A673 (cell line): ENCODE data around the gene ACSF2. TPM values are rescaled to one million over a fixed set of nuclear protein-coding genes. Genes with fewer than 3 reads are reported as not detected.
"Not testable (repeated sequence)": the region's sequence is repeated elsewhere in the genome, so short reads cannot be mapped to it uniquely, and the experiment has no call there.

Source experiments
- BruUV-seq: library from RNA; stranded (reverse); fragments of 400-500 nt; replicated peaks from 2 replicates; lab custom pipeline; 2021; lab: Mats Ljungman, UMichigan
- CTCF ChIA-PET: fragments of 300-600 bp; sonication (Branson Sonifier 250); formaldehyde crosslinking; loops from one replicate; lab custom pipeline; 2022; ENCODE audit warnings: antibody characterized with exemption; lab: Charles Lee
- POLR2A ChIA-PET: fragments of 300-600 bp; sonication (Branson Sonifier 250); formaldehyde crosslinking; loops from one replicate; lab custom pipeline; 2022; ENCODE audit warnings: antibody characterized with exemption; ENCODE audit not compliant: low non-redundant PET; lab: Charles Lee
- DNase-seq: peaks from one replicate; pipeline ENCODE4 v3.0.0-alpha.2; 2015; ENCODE audit warnings: low spot score
- H3K27ac ChIP-seq: fragments of 200-600 bp; sonication (generic); 2 replicates; pipeline ENCODE4 v1.5.1; 2016; ENCODE audit warnings: mixed run types, low read depth, mild to moderate bottlenecking, mixed read lengths, antibody characterized with exemption, low read length; ENCODE audit not compliant: poor library complexity, severe bottlenecking
- H3K27me3 ChIP-seq: fragments of 200-600 bp; sonication (generic); replicated peaks from 2 replicates; pipeline ENCODE4 v1.6.1; 2017; ENCODE audit warnings: mixed run types, low read depth, mild to moderate bottlenecking, mixed read lengths, antibody characterized with exemption, low read length; ENCODE audit not compliant: insufficient read depth, poor library complexity
- H3K36me3 ChIP-seq: fragments of 200-600 bp; sonication (generic); 2 replicates; pipeline ENCODE4 v1.6.1; 2016; ENCODE audit warnings: mixed run types, mild to moderate bottlenecking, mixed read lengths, antibody characterized with exemption, low read length; ENCODE audit not compliant: insufficient read depth, poor library complexity, severe bottlenecking
- H3K4me1 ChIP-seq: fragments of 200-600 bp; sonication (generic); 2 replicates; pipeline ENCODE4 v1.6.1; 2017; ENCODE audit warnings: mixed run types, mild to moderate bottlenecking, mixed read lengths, antibody characterized with exemption, low read length; ENCODE audit not compliant: insufficient read depth, poor library complexity, severe bottlenecking
- H3K4me3 ChIP-seq: fragments of 200-600 bp; sonication (generic); 2 replicates; pipeline ENCODE4 v1.5.1; 2016; ENCODE audit warnings: low read depth, mixed run types, mild to moderate bottlenecking, mixed read lengths, low read length; ENCODE audit not compliant: poor library complexity, severe bottlenecking
- H3K9me3 ChIP-seq: fragments of 200-600 bp; sonication (generic); 2 replicates; pipeline ENCODE4 v1.6.1; 2016; ENCODE audit warnings: mixed run types, low read depth, mild to moderate bottlenecking, mixed read lengths, antibody characterized with exemption, low read length; ENCODE audit not compliant: poor library complexity, severe bottlenecking
- CTCF ChIP-seq: fragments of 300-800, 200-600 bp; sonication (generic); conservative IDR thresholded peaks from 2 replicates; pipeline ENCODE4 v1.5.1; 2017; ENCODE audit warnings: low read depth, mild to moderate bottlenecking, antibody characterized with exemption, low read length, moderate library complexity, mixed read lengths
- EZH2 ChIP-seq: fragments of 200-600 bp; sonication (generic); IDR thresholded peaks from 2 replicates; pipeline ENCODE4 v1.6.1; 2017; ENCODE audit warnings: borderline replicate concordance, low read depth, mild to moderate bottlenecking, mixed read lengths, antibody characterized with exemption, low read length; ENCODE audit not compliant: poor library complexity, severe bottlenecking
- intact Hi-C: fragments of 100-400 bp; cut with micrococcal nuclease; formaldehyde crosslinking; loops from one replicate; pipeline ENCODE4 v1.10.0; 2022; ENCODE audit not compliant: unreplicated experiment
- total RNA-seq: library from RNA; stranded (reverse); gene quantifications from 2 replicates; pipeline ENCODE4 v1.2.3, GENCODE V29; 2021

ACSF2 gene
- total RNA-seq, 1 experiment from 2014 or later: 4.1 TPM

- no peak for TF ChIP-seq EZH2
- no peak for TF ChIP-seq CTCF
- H3K4me3 ChIP-seq: no peak overlapping the region
- DNase-seq: no peak
- CTCF ChIA-PET: no interaction called here
- H3K36me3 ChIP-seq: no peaks in the 10 kb centered on the region
- H3K9me3 ChIP-seq: no peaks in the 10 kb centered on the region
- BruUV-seq: no TSS peak
- H3K27ac ChIP-seq: no peak overlapping the region
- H3K4me1 ChIP-seq: peaks cover 11% of the 10 kb centered on the region
- intact Hi-C loops: loop anchor here (10.0 kb wide), 1 partner anchor 96 kb away; the partner anchor contains the start of genes EME1 and MRPL27
- H3K27me3 ChIP-seq: peaks cover 23% of the 10 kb centered on the region
- POLR2A ChIA-PET: no interaction called here
These were observed 45.2 kb downstream of the ACSF2 start for GRCh38 chr17:50471009-50471905.

- ChIA-PET POLR2A (no interaction called here), CTCF (interaction anchor here (0.5 to 0.7 kb wide), 3 partner anchors 10 to 112 kb away, joined by 4 to 5 read pairs (median 4); no protein-coding TSS in a partner anchor)
- no peak for TF ChIP-seq CTCF
- TF ChIP-seq EZH2: no peak
- DNase-seq: no peak
- no peak overlapping the region for H3K4me3 ChIP-seq
- H3K36me3 ChIP-seq: no peaks in the 10 kb centered on the region
- no peak overlapping the region for H3K27ac ChIP-seq
- H3K27me3 ChIP-seq: peaks cover 23% of the 10 kb centered on the region
- intact Hi-C loops: loop anchor here (10.0 kb wide), 1 partner anchor 97 kb away; the partner anchor contains the start of genes EME1 and MRPL27
- no peaks in the 10 kb centered on the region for H3K9me3 ChIP-seq
- H3K4me1 ChIP-seq: peaks cover 11% of the 10 kb centered on the region
- no TSS peak for BruUV-seq
These were observed 46.3 kb downstream of the ACSF2 start for GRCh38 chr17:50472286-50472685.

GRCh38 chr17:50472761-50473161 lies 46.7 kb downstream of the ACSF2 start:
- peaks cover 23% of the 10 kb centered on the region for H3K27me3 ChIP-seq

More at GRCh38 chr17:50472761-50473161, 46.7 kb downstream of the ACSF2 start:
- CTCF ChIA-PET: interaction anchor here (0.5 to 0.7 kb wide), 3 partner anchors 10 to 111 kb away, joined by 4 to 5 read pairs (median 4); no protein-coding TSS in a partner anchor
- DNase-seq: peak; percentile 45
- H3K27ac ChIP-seq, H3K4me3 ChIP-seq, BruUV-seq, H3K9me3 ChIP-seq, POLR2A ChIA-PET, H3K36me3 ChIP-seq, H3K4me1 ChIP-seq: not testable (repeated sequence)
- intact Hi-C loops: loop anchor here (10.0 kb wide), 1 partner anchor 98 kb away; the partner anchor contains the start of genes EME1 and MRPL27
- TF ChIP-seq CTCF: peak; percentile 53
